ENCODE data around the gene AMOTL2. TPM values are rescaled to one million over a fixed set of nuclear protein-coding genes. Genes with fewer than 3 reads are reported as not detected.

The AMOTL2 gene
- total RNA-seq, 4 donors from 2014 or later: 17.9 to 29.9 (median 20.6) TPM

- ATAC-seq (no peak), DNase-seq (no peak)
- H3K4me3 ChIP-seq: no peak overlapping the region
- no peaks in the 10 kb centered on the region for H3K9me3 ChIP-seq
- no peaks in the 10 kb centered on the region for H3K27me3 ChIP-seq
- H3K27ac ChIP-seq: no peak overlapping the region
- in situ Hi-C loops (cut with MboI; ENCODE audit: low sequenced_read_pairs in 4 of 4): no loop called here
- H3K4me1 ChIP-seq: no peaks in the 10 kb centered on the region
- TF ChIP-seq, protein P1, sequence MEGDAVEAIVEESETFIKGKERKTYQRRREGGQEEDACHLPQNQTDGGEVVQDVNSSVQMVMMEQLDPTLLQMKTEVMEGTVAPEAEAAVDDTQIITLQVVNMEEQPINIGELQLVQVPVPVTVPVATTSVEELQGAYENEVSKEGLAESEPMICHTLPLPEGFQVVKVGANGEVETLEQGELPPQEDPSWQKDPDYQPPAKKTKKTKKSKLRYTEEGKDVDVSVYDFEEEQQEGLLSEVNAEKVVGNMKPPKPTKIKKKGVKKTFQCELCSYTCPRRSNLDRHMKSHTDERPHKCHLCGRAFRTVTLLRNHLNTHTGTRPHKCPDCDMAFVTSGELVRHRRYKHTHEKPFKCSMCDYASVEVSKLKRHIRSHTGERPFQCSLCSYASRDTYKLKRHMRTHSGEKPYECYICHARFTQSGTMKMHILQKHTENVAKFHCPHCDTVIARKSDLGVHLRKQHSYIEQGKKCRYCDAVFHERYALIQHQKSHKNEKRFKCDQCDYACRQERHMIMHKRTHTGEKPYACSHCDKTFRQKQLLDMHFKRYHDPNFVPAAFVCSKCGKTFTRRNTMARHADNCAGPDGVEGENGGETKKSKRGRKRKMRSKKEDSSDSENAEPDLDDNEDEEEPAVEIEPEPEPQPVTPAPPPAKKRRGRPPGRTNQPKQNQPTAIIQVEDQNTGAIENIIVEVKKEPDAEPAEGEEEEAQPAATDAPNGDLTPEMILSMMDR (IDR thresholded peaks at IDR 0.05 in 4 of 5, conservative IDR thresholded peaks at IDR 0.05 in 1 of 5): no peak
- no peak for TF ChIP-seq POLR2A (IDR thresholded peaks at IDR 0.05)
- intact Hi-C loops (cut with DNase I; ENCODE audit: low total_unique reads): no loop called here
- no peaks in the 10 kb centered on the region for H3K36me3 ChIP-seq
These were observed 33.3 kb downstream of the AMOTL2 start for GRCh38 chr3:134340982-134341365.

GRCh38 chr3:134340362-134340981, 33.8 kb downstream of the AMOTL2 start:
- Histone ChIP-seq H3K27ac (peak overlapping the region in 1 of 4 donors; percentile 31), H3K4me1 (no peaks in the 10 kb centered on the region), H3K9me3 (no peaks in the 10 kb centered on the region), H3K4me3 (no peak overlapping the region), H3K27me3 (no peaks in the 10 kb centered on the region), H3K36me3 (no peaks in the 10 kb centered on the region)
- in situ Hi-C loops (cut with MboI; ENCODE audit: low sequenced_read_pairs in 4 of 4) (no loop called here), intact Hi-C loops (cut with DNase I; ENCODE audit: low total_unique reads) (no loop called here)
- TF ChIP-seq POLR2A (IDR thresholded peaks at IDR 0.05): no peak
- TF ChIP-seq, protein P1 (IDR thresholded peaks at IDR 0.05 in 4 of 5, conservative IDR thresholded peaks at IDR 0.05 in 1 of 5): no peak
- ATAC-seq (no peak), DNase-seq (no peak)

DNA sequence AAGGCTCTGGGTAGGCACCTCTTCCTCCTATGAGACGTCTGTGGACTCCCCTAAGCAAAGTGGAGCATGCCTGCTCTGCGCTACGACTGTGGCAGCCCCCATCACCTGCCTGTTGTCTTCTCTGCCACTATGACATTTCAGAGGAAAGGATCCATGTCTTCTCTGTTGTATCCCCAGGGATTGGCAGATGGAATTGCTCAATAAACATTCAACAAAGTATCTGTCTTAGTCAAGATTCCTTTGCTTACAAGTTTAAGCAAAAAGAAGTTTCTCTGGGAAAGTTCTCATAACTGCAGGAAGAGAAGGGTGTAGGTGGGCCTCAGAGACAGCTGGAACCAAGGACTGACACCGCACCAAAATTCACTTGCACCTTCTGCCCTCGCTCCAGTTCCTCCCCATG, 34.3 kb downstream of the AMOTL2 start:
- intact Hi-C loops (cut with DNase I; ENCODE audit: low total_unique reads) (no loop called here), in situ Hi-C loops (cut with MboI; ENCODE audit: low sequenced_read_pairs in 4 of 4) (no loop called here)
- no peaks in the 10 kb centered on the region for H3K27me3 ChIP-seq
- no peak for TF ChIP-seq POLR2A (IDR thresholded peaks at IDR 0.05)
- TF ChIP-seq, protein P1 (IDR thresholded peaks at IDR 0.05 in 4 of 5, conservative IDR thresholded peaks at IDR 0.05 in 1 of 5): no peak
- DNase-seq: no peak
- no peak for ATAC-seq
- no peaks in the 10 kb centered on the region for H3K9me3 ChIP-seq
- no peaks in the 10 kb centered on the region for H3K4me1 ChIP-seq
- H3K4me3 ChIP-seq: no peak overlapping the region
- H3K36me3 ChIP-seq: no peaks in the 10 kb centered on the region
- peak overlapping the region in 1 of 4 donors; percentile 31 for H3K27ac ChIP-seq

- H3K36me3 ChIP-seq: no peaks in the 10 kb centered on the region
- ATAC-seq (no peak), DNase-seq (no peak)
- intact Hi-C loops (cut with DNase I; ENCODE audit: low total_unique reads): no loop called here
- peaks cover 0 to 3% of the 10 kb centered on the region in 2 donors for H3K4me1 ChIP-seq
- in situ Hi-C loops (cut with MboI; ENCODE audit: low sequenced_read_pairs in 4 of 4): no loop called here
- H3K27ac ChIP-seq: no peak overlapping the region
- no peaks in the 10 kb centered on the region for H3K27me3 ChIP-seq
- H3K4me3 ChIP-seq: no peak overlapping the region
- no peaks in the 10 kb centered on the region for H3K9me3 ChIP-seq
- TF ChIP-seq, protein P1 (IDR thresholded peaks at IDR 0.05 in 4 of 5, conservative IDR thresholded peaks at IDR 0.05 in 1 of 5): no peak
- TF ChIP-seq POLR2A (IDR thresholded peaks at IDR 0.05): no peak
These were observed 34.9 kb downstream of the AMOTL2 start for GRCh38 chr3:134339331-134339730.
